Esophagus muscularis mucosa (tissue), 4 donors: Measurements from ENCODE around the gene HOXD10. TPM values are rescaled to one million over a fixed set of nuclear protein-coding genes. Genes with fewer than 3 reads are reported as not detected.

ENCODE experiments used
- DNase-seq: peaks from one replicate; pipeline ENCODE4 v3.0.0-alpha.2; 2017; ENCODE audit errors: extremely low spot score
- H3K27ac ChIP-seq, 4 donors: fragments of 200-600 bp; sonication (generic); replicated peaks in 1 of 4; 1 replicate in 3 of 4; 2 replicates in 1 of 4; pipeline ENCODE4 v1.5.1; 2016 to 2019; ENCODE audit warnings: mild to moderate bottlenecking in 1 of 4
- H3K27me3 ChIP-seq, 4 donors: fragments of 200-600 bp; sonication (generic); one replicate each; pipeline versions ENCODE4 v1.5.1 to v1.6.0; 2016 to 2019
- H3K36me3 ChIP-seq, 4 donors: fragments of 200-600 bp; sonication (generic); one replicate each; pipeline ENCODE4 v1.5.1; 2016 to 2019
- H3K4me1 ChIP-seq, 4 donors: fragments of 200-600 bp; sonication (generic); one replicate each; pipeline ENCODE4 v1.5.1; 2016 to 2019
- H3K4me3 ChIP-seq, 4 donors: fragments of 200-600 bp; sonication (generic); 1 replicate in 2 of 4; 2 replicates in 2 of 4; pipeline ENCODE4 v1.5.1; 2016 to 2019; ENCODE audit warnings: mild to moderate bottlenecking in 4 of 4, moderate library complexity in 1 of 4
- H3K9me3 ChIP-seq, 4 donors: fragments of 200-600 bp; sonication (generic); 1 replicate in 3 of 4; 2 replicates in 1 of 4; pipeline ENCODE4 v1.5.1; 2016 to 2019
- EP300 ChIP-seq: sonication (generic); formaldehyde crosslinking; IDR thresholded peaks from one replicate; pipeline ENCODE4 v1.6.1; 2017; ENCODE audit warnings: antibody characterized with exemption
- POLR2A ChIP-seq: fragments of 450-650 bp; IDR thresholded peaks from one replicate; pipeline ENCODE4 v1.6.1; 2017; ENCODE audit warnings: antibody characterized with exemption, moderate library complexity, mild to moderate bottlenecking, low read depth
- POLR2AphosphoS5 ChIP-seq, 2 donors: sonication (generic); formaldehyde crosslinking; IDR thresholded peaks; one replicate each; pipeline ENCODE4 v1.6.1; 2017; ENCODE audit warnings: antibody characterized with exemption in 2 of 2
- WGBS: methylation state at CpG from one replicate; pipeline ENCODE4 v1.1.5; 2018; 5-methylcytosine and 5-hydroxymethylcytosine counted together
- intact Hi-C: fragments of 100-400 bp; cut with DNase I; formaldehyde crosslinking; loops from one replicate; pipeline ENCODE4 v1.15.1; 2023
- total RNA-seq, 4 donors: library from RNA; depleted of rRNA; stranded (reverse); fragments of >200 nt; gene quantifications; one replicate each; pipeline versions ENCODE4 v1.1.0 to v1.2.1, GENCODE V29; 2016
- TF ChIP-seq, protein P1 (sequence below), 3 experiments: fragments of 200-600 bp in 2 of 3; fragments of 450-650 bp in 1 of 3; sonication (generic) in 2 of 3; IDR thresholded peaks; one replicate each; pipeline ENCODE4 v1.5.1; 2017 to 2019; ENCODE audit warnings: antibody characterized with exemption in 3 of 3, mild to moderate bottlenecking in 2 of 3, moderate library complexity in 1 of 3

Gene HOXD10
- total RNA-seq, 4 donors from 2014 or later: 0.42 to 0.50 TPM; not detected in 2

DNA sequence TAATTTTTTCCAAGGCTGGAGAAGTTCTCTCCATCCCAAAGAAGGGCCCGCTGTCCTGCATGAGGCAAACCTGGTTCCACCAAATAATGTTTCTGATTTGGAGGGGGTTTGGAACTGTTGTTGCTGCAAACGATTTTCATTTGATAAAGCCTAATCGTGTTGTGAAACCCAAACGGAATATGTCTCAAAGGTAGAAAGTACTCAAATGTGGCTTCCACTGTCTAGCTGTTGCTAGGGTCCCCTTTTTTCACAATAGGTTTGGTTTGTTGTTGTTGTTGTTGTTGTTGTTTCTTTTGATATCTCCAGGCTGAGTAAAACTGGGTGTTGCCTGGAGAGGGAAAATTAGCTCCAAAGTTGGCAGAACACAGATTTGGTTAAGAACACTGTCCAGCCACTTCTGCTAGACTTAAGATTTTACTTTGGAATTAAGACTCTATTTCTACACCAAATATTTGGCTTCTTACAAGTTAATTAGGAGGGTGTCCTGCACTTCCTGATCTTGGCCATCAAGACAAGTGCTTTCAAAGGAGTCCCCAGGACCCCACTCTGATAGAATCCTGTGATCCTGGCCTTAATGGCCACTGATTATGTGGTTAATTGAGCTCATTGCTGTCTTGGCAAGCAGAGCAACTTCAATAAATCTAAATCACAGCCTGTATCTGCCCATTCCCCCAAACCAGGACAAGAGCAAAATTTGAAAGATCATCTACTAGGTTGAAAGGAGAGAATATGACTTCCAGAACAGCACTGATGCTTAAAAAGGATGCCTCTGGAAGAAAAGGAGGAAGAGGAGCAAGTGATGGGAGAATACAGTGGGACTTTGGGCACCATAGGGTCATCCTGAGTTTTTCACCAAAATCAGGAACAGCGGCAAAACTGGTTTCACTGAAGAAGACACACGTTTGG, 27.4 kb upstream of the HOXD10 start:
- no peak for DNase-seq
- Histone ChIP-seq H3K27me3 (peaks cover 8 to 100% (median 88%) of the 10 kb centered on the region in 4 donors), H3K4me1 (peaks cover 21 to 54% (median 50%) of the 10 kb centered on the region in 4 donors), H3K27ac (no peak overlapping the region), H3K4me3 (no peak overlapping the region), H3K9me3 (no peaks in the 10 kb centered on the region), H3K36me3 (no peaks in the 10 kb centered on the region)
- TF ChIP-seq POLR2AphosphoS5 (IDR thresholded peaks at IDR 0.05): no peak
- no peak for TF ChIP-seq POLR2A
- 10% methylated on average over 6 of the region's 6 CpGs for WGBS
- intact Hi-C loops: loop anchor here (10.0 kb wide), 1 partner anchor 1754 kb away; the partner anchor contains the start of gene SP9

- H3K27ac ChIP-seq: no peak overlapping the region
- TF ChIP-seq POLR2A (no peak), POLR2AphosphoS5 (IDR thresholded peaks at IDR 0.05) (no peak), EP300 (no peak)
- TF ChIP-seq, protein P1, sequence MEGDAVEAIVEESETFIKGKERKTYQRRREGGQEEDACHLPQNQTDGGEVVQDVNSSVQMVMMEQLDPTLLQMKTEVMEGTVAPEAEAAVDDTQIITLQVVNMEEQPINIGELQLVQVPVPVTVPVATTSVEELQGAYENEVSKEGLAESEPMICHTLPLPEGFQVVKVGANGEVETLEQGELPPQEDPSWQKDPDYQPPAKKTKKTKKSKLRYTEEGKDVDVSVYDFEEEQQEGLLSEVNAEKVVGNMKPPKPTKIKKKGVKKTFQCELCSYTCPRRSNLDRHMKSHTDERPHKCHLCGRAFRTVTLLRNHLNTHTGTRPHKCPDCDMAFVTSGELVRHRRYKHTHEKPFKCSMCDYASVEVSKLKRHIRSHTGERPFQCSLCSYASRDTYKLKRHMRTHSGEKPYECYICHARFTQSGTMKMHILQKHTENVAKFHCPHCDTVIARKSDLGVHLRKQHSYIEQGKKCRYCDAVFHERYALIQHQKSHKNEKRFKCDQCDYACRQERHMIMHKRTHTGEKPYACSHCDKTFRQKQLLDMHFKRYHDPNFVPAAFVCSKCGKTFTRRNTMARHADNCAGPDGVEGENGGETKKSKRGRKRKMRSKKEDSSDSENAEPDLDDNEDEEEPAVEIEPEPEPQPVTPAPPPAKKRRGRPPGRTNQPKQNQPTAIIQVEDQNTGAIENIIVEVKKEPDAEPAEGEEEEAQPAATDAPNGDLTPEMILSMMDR (IDR thresholded peaks at IDR 0.05): no peak
- no peaks in the 10 kb centered on the region for H3K36me3 ChIP-seq
- DNase-seq: no peak
- intact Hi-C loops: loop anchor here (10.0 kb wide), 1 partner anchor 1755 kb away; the partner anchor contains the start of gene SP9
- H3K4me3 ChIP-seq: no peak overlapping the region
- H3K4me1 ChIP-seq: peaks cover 21 to 48% (median 45%) of the 10 kb centered on the region in 4 donors
- H3K9me3 ChIP-seq: no peaks in the 10 kb centered on the region
- H3K27me3 ChIP-seq: peaks cover 8 to 100% (median 89%) of the 10 kb centered on the region in 4 donors
These were observed 26.7 kb upstream of the HOXD10 start for GRCh38 chr2:176089843-176090395.

GRCh38 chr2:176090862-176091261, 25.7 kb upstream of the HOXD10 start:
- WGBS: 29% methylated on average over 5 of the region's 5 CpGs
- DNase-seq: no peak
- H3K36me3 ChIP-seq: no peaks in the 10 kb centered on the region
- H3K27me3 ChIP-seq: peaks cover 8 to 100% (median 89%) of the 10 kb centered on the region in 4 donors
- no peak overlapping the region for H3K27ac ChIP-seq
- no peaks in the 10 kb centered on the region for H3K9me3 ChIP-seq
- intact Hi-C loops: no loop called here
- H3K4me1 ChIP-seq: peaks cover 20 to 39% (median 36%) of the 10 kb centered on the region in 4 donors
- no peak overlapping the region for H3K4me3 ChIP-seq
- no peak for TF ChIP-seq POLR2AphosphoS5 (IDR thresholded peaks at IDR 0.05)
- TF ChIP-seq, protein P1 (IDR thresholded peaks at IDR 0.05): no peak
- TF ChIP-seq POLR2A: no peak
- no peak for TF ChIP-seq EP300

DNA sequence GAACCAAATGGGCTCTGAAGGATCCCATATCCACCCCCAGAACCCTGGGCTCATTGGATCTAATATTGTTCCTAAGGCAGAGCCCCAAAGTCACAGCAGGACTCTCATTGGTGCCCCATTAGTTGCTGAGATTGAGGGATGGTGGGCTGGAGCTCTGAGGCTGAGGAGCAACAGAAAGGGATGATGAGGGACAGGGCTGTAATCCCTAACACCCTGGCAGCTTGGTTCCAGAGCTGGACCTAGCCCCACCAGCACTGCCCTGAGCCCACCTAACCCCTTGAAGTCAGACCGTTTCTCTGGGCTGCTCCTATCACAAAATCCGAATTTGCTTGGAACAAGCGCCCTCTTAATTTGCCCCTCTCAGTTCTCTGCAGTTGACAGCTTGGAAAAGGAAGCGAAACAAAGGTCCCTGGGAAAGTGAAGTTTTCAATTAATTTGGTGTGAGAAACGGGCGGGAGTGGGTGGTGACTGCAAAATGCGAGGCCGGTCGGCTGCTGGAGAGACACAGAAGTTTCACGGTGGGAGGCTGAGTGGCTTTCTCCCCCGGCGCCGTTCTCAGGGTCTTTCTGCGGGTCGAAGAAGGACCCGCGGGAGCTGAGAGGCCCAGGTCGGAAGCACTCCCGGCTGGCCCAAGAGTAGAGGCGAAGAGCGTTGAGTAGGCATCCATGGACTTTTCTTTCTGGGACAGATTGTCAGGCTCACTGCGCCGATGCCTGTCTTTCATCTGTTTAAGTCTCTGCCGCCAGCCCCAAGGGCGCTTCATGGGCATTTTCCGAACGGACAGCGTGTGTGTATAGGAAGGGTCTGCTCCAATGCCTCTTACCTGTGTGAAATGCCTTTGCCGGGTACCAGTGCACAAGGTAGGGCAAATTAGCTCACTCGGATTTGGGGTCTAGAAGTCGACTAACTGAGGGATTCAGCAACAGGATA, 25.0 kb upstream of the HOXD10 start:
- TF ChIP-seq, protein P1 (IDR thresholded peaks at IDR 0.05): no peak
- no peak for TF ChIP-seq POLR2A
- TF ChIP-seq POLR2AphosphoS5 (IDR thresholded peaks at IDR 0.05): no peak
- no peak for TF ChIP-seq EP300
- Histone ChIP-seq H3K4me3 (no peak overlapping the region), H3K4me1 (peaks cover 16 to 37% (median 34%) of the 10 kb centered on the region in 4 donors), H3K9me3 (no peaks in the 10 kb centered on the region), H3K36me3 (no peaks in the 10 kb centered on the region), H3K27ac (no peak overlapping the region), H3K27me3 (peaks cover 8 to 100% (median 89%) of the 10 kb centered on the region in 4 donors)
- DNase-seq: no peak
- 6% methylated on average over 28 of the region's 31 CpGs for WGBS
- intact Hi-C loops: no loop called here
